Skeletal muscle tissue (tissue), 4 donors: Measurements from ENCODE around the gene TWF2. TPM values are rescaled to one million over a fixed set of nuclear protein-coding genes. Genes with fewer than 3 reads are reported as not detected.
A peak's percentile ranks its signal among the peaks of the same experiment; 100 is the strongest.

Experiments
- H3K27ac ChIP-seq: one replicate; pipeline ENCODE4 v1.7.0; 2013; ENCODE audit warnings: mild to moderate bottlenecking, low read depth, low read length, inconsistent platforms
- H3K27me3 ChIP-seq, 3 donors: one replicate each; pipeline ENCODE4 v1.7.0; 2013; ENCODE audit warnings: low read length in 3 of 3; ENCODE audit not compliant: control insufficient read depth in 3 of 3, insufficient read depth in 3 of 3
- H3K36me3 ChIP-seq, 3 donors: one replicate each; pipeline ENCODE4 v1.7.0; 2013; ENCODE audit warnings: low read length in 3 of 3; ENCODE audit not compliant: control insufficient read depth in 3 of 3, insufficient read depth in 3 of 3
- H3K4me1 ChIP-seq, 3 donors: one replicate each; pipeline ENCODE4 v1.7.0; 2013; ENCODE audit warnings: low read length in 3 of 3, mild to moderate bottlenecking in 3 of 3; ENCODE audit not compliant: control insufficient read depth in 3 of 3, insufficient read depth in 3 of 3
- H3K4me3 ChIP-seq, 3 donors: one replicate each; pipeline ENCODE4 v1.7.0; 2013; ENCODE audit warnings: low read length in 3 of 3
- H3K9ac ChIP-seq, 3 donors: one replicate each; pipeline ENCODE4 v1.7.0; 2013; ENCODE audit warnings: low read length in 3 of 3, mild to moderate bottlenecking in 3 of 3, moderate library complexity in 2 of 3, low read depth in 1 of 3
- H3K9me3 ChIP-seq, 3 donors: one replicate each; pipeline ENCODE4 v1.7.0; 2013; ENCODE audit warnings: low read length in 3 of 3; ENCODE audit not compliant: control insufficient read depth in 3 of 3
- total RNA-seq: library from RNA; depleted of rRNA; stranded (reverse); fragments of >200 nt; gene quantifications from one replicate; pipeline ENCODE4 v1.2.3, GENCODE V29; 2014
- donor health status: Osteomylitis.

TWF2 gene
- total RNA-seq, 1 donor from 2014 or later: 18.8 TPM

DNA sequence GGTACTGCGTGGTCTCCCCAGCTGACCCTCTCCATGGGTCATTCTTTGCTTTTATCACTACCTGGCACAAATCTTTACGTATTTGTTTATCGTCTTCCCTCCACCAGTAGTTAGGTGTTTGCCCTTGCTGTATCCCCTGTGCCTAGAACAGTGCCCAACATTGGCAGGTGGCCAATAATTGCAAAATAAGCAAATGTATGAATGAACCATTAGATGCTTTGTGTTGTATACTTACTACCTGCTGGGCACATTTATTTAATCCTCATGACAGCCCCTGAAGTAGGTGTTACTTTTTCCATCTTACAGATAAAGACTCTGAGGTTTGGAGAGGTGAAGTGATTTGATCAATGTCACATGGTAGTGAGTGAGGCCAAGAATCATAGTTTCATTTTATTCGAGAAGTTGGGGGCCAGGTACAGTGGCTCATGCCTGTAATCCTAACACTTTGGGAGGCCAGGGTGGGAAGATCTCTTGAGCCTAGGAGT lies 2.0 kb upstream of the TWF2 start:
- H3K27me3 ChIP-seq: peaks cover 2 to 15% (median 15%) of the 10 kb centered on the region in 3 donors
- peaks cover 43 to 62% (median 54%) of the 10 kb centered on the region in 3 donors for H3K4me1 ChIP-seq
- no peak overlapping the region for H3K4me3 ChIP-seq
- H3K36me3 ChIP-seq: no peaks in the 10 kb centered on the region
- H3K9ac ChIP-seq: no peak overlapping the region
- peak overlapping the region; percentile 99 for H3K27ac ChIP-seq
- no peaks in the 10 kb centered on the region for H3K9me3 ChIP-seq

- Histone ChIP-seq H3K27me3 (peaks cover 2 to 12% (median 11%) of the 10 kb centered on the region in 3 donors), H3K4me1 (peaks cover 46 to 65% (median 56%) of the 10 kb centered on the region in 3 donors), H3K9me3 (no peaks in the 10 kb centered on the region), H3K36me3 (peaks cover 0 to 1% (median 0%) of the 10 kb centered on the region in 3 donors), H3K9ac (peak overlapping the region in 1 of 3 donors; percentile 33), H3K27ac (peak overlapping the region; percentile 99), H3K4me3 (peak overlapping the region in 2 of 3 donors; percentile 12 to 13)
These were observed 1.3 kb upstream of the TWF2 start for GRCh38 chr3:52240059-52240885.

DNA sequence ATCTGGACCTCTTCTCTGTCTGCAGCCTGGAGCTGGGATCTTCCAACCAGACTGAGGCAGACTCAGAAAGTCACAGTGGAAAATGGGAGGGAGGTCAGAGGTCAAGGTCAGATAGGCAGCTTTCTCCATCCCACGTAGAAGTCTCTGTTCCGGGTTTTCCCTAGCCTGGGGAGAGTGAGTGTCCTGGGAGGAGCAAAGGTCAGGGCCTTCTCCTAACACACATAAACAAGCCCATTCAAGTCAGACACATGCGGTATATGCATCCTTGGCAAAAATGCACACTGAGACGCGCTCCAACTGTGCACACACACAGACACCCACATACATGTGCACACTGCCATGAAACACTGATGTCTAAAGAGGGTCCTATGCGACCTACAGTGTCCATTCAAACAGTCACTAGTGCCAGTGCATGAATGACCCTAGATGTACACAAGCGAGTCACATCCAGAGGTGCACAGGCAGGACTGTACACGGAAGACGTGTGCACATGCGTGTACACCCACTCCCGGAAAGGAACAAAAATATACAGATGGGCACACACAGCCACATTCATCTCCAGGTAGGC lies 681 bp downstream of the TWF2 start:
- H3K9ac ChIP-seq: peak overlapping the region; percentile 68 to 93 (median 70)
- peak overlapping the region; percentile 99 for H3K27ac ChIP-seq
- peak overlapping the region; percentile 82 to 99 (median 97) for H3K4me3 ChIP-seq
- H3K9me3 ChIP-seq: no peaks in the 10 kb centered on the region
- H3K4me1 ChIP-seq: peaks cover 48 to 68% (median 53%) of the 10 kb centered on the region in 3 donors
- no peaks in the 10 kb centered on the region for H3K27me3 ChIP-seq
- peaks cover 0 to 9% (median 8%) of the 10 kb centered on the region in 3 donors for H3K36me3 ChIP-seq

DNA sequence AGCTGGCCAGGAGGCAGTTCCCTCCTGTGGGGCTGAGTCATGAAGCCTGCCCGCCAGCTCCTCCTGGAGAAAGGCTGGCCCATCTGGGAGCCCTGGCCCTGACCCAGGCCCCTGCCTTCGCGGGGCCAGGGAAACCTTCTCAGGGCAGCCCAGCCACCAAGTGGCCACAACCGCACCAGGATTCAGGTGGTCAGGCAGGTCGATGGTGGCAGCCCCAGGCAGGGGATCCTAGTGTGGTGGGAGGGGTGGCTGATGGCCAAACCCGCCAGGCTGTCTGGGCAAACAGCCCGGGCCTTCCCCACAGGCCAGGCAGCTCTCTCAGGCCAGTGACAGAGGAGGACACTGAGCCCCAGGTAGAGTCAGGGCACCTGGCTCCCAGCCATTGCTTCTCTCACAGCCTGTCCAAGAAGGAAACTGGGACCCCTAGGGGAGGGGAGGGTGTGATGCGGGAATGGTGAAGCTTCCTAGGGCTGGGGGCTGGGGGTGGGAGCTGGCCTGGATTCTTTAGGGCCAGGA lies 1.2 kb downstream of the TWF2 start:
- Histone ChIP-seq H3K9me3 (no peaks in the 10 kb centered on the region), H3K4me1 (peaks cover 54 to 73% (median 58%) of the 10 kb centered on the region in 3 donors), H3K27me3 (no peaks in the 10 kb centered on the region), H3K36me3 (peaks cover 2 to 15% (median 13%) of the 10 kb centered on the region in 3 donors), H3K27ac (peak overlapping the region; percentile 99), H3K4me3 (peak overlapping the region; percentile 82 to 99 (median 97)), H3K9ac (peak overlapping the region; percentile 68 to 93 (median 70))

DNA sequence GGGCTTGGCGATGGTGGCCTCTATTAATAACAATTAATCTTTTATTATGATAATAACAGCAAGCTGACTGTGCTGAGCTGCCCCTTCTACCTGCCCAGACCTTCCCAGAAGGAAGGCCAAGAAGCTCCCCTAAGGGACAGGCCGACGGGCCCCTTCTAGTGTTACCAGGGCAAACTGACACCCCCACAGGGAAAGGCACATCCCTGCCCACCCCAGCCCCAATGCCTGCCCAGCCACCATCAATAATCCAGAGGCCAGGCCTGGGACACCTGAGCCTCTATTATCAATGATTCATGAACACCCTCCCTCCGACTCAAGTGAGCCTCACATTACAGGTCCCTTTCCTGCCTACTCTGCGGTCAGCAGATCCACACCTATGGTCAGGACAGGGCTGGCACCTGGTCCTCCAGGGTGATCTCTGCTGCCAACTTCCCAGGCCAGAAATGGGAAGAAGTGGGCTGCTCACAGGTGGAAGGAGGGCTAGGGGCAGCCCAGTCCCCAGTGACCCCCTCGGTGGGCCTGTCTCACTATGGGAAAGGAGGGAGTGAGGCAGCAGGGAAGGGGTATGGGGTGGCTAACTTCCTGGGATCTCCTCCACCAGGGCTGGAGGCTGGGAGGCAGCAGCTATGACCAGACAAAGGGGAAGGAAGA lies 1.8 kb downstream of the TWF2 start:
- Histone ChIP-seq H3K4me1 (peaks cover 58 to 79% (median 62%) of the 10 kb centered on the region in 3 donors), H3K4me3 (peak overlapping the region; percentile 82 to 99 (median 97)), H3K9me3 (no peaks in the 10 kb centered on the region), H3K9ac (peak overlapping the region; percentile 57 to 93 (median 70)), H3K36me3 (peaks cover 5 to 21% (median 13%) of the 10 kb centered on the region in 3 donors), H3K27me3 (no peaks in the 10 kb centered on the region), H3K27ac (peak overlapping the region; percentile 99)

DNA sequence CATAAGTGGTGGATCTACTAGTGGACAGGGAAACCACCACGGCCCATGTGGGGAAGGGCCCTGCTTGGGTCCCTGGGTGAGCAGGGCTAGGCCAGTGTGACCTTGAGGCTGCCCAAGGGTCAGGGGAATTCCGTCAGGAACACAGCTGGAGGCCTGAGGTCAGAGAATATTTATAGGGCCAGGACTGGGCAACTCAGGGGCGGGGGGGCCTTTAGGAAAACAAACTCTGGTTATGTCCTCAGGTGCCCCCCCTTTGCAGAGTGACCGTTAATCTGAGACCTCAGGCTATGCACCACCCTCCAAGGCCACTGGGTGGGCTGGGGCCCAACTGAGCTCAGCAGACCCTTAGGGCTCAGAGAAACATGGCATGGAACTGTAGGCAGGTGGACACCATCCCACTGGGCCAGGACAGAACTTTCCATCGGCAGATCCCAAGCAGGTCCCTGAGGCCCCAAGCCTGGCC lies 2.5 kb downstream of the TWF2 start:
- Histone ChIP-seq H3K4me1 (peaks cover 64 to 86% (median 69%) of the 10 kb centered on the region in 3 donors), H3K27me3 (no peaks in the 10 kb centered on the region), H3K9me3 (no peaks in the 10 kb centered on the region), H3K4me3 (peak overlapping the region; percentile 15 to 97 (median 18)), H3K36me3 (peaks cover 7 to 27% (median 15%) of the 10 kb centered on the region in 3 donors), H3K9ac (peak overlapping the region; percentile 40 to 93 (median 70)), H3K27ac (peak overlapping the region; percentile 99)

DNA sequence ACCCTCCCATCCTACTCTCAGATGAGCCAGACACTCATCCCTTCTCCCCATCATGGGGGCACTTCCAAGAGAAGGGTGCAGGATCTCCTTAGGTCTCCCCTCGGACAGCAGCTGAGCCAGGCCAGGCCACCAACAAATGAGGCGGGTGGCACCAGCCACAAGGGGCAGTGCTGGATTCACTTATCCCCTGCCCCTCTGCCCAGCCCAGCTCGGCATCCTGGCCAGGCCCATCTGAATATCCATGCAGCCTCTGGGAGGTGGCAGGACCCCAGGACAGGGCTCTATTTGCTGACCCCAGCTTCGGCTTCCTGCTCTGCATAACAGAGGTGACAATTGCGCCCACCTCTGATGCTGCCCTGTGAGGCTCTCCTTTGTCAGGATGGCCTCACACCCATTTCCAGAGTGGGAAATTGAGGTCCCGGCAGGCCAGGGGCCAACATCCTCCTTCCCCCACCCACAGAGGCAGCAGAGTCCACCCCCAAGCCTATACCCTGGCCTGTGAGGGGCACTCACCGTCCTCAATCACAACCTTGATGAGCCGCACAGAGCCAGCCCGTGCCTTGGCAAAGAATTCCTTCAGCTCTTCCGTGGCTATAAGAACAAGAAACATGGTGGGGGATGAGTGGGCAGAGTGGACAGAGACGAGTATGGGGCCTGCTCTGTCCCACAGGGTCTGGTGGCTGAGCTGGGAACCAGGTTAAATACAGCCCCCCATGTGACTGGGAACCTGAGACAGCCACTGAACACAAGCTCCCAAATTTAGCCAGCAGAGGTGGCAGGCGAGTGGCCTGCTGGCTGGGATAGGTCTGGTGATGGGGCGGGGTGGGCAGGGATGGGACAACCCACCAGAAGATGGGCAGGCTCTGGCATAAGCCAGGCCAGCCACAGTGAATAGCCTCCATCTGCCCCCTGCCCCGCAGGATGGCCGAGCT lies 4.2 kb downstream of the TWF2 start:
- Histone ChIP-seq H3K9me3 (no peaks in the 10 kb centered on the region), H3K9ac (peak overlapping the region; percentile 97 to 99 (median 98)), H3K27me3 (no peaks in the 10 kb centered on the region), H3K4me3 (peak overlapping the region; percentile 79 to 94 (median 81)), H3K4me1 (peaks cover 60 to 84% (median 63%) of the 10 kb centered on the region in 3 donors), H3K36me3 (peaks cover 24 to 44% (median 32%) of the 10 kb centered on the region in 3 donors), H3K27ac (peak overlapping the region; percentile 99)

- peak overlapping the region; percentile 79 to 94 (median 81) for H3K4me3 ChIP-seq
- no peaks in the 10 kb centered on the region for H3K9me3 ChIP-seq
- no peaks in the 10 kb centered on the region for H3K27me3 ChIP-seq
- H3K4me1 ChIP-seq: peaks cover 58 to 77% (median 63%) of the 10 kb centered on the region in 3 donors
- H3K36me3 ChIP-seq: peaks cover 32 to 52% (median 40%) of the 10 kb centered on the region in 3 donors
- peak overlapping the region; percentile 99 for H3K27ac ChIP-seq
- peak overlapping the region; percentile 97 to 99 (median 98) for H3K9ac ChIP-seq
These were observed 5.0 kb downstream of the TWF2 start for GRCh38 chr3:52233968-52234367.
